GM12878 (cell line): ENCODE results near the gene KCNIP3. TPM values are rescaled to one million over a fixed set of nuclear protein-coding genes. Genes with fewer than 3 reads are reported as not detected.

ENCODE experiments used
- ATAC-seq: fragments of 200-7000 bp; cut with Tn5 transposase; 3 replicates; pipeline ENCODE4 v1.9.1; 2020; ENCODE audit warnings: mild to moderate bottlenecking, moderate library complexity
- BruUV-seq: library from RNA; stranded (reverse); fragments of 400-500 nt; replicated peaks from 2 replicates; lab custom pipeline; 2021; lab: Mats Ljungman, UMichigan
- CTCF ChIA-PET: fragments of 300-600 bp; sonication (Branson Sonifier 250); formaldehyde crosslinking; extraction: SDS; loops from one replicate; lab custom pipeline; 2021; ENCODE audit warnings: inconsistent platforms; lab: Yijun Ruan, JAX
- POLR2A ChIA-PET: fragments of 350-600 bp; formaldehyde crosslinking; extraction: SDS; loops from one replicate; lab custom pipeline; 2021; ENCODE audit warnings: inconsistent platforms; lab: Charles Lee
- RAD21 ChIA-PET: fragments of 300-600 bp; sonication (Branson Sonifier 250); formaldehyde crosslinking; loops from one replicate; lab custom pipeline; 2023; ENCODE audit warnings: antibody characterized with exemption; ENCODE audit not compliant: unreplicated experiment; lab: Charles Lee
- SMC1A ChIA-PET: fragments of 300-600 bp; sonication (Branson Sonifier 250); formaldehyde crosslinking; loops from one replicate; lab custom pipeline; 2023; ENCODE audit not compliant: unreplicated experiment, uncharacterized antibody; lab: Charles Lee
- DNase-seq: peaks from one replicate; pipeline ENCODE4 v3.0.0-alpha.2; 2011; ENCODE audit warnings: low read depth, low spot score
- FAIRE-seq: peaks from 3 replicates; lab custom pipeline; 2011; peaks lifted over from hg19 to GRCh38; lab: Jason Lieb, UNC
- H2AFZ ChIP-seq: 2 replicates; pipeline ENCODE4 v1.6.0; 2011; ENCODE audit warnings: low read depth, low read length, control low read depth; ENCODE audit not compliant: control insufficient read depth
- H3K27ac ChIP-seq: 2 replicates; pipeline ENCODE4 v1.5.1; 2011; ENCODE audit warnings: control low read depth; ENCODE audit not compliant: control insufficient read depth, insufficient read depth
- H3K27me3 ChIP-seq, 2 experiments: replicated peaks in 1 of 2; 2 replicates each; pipeline versions ENCODE4 v1.6.0 to v1.6.1; 2011; ENCODE audit warnings: low read length in 1 of 2; ENCODE audit not compliant: control insufficient read depth in 2 of 2, insufficient read depth in 2 of 2
- H3K36me3 ChIP-seq, 2 experiments: 2 replicates each; pipeline ENCODE4 v1.5.1; 2011; ENCODE audit warnings: low read length in 1 of 2; ENCODE audit not compliant: control insufficient read depth in 2 of 2, insufficient read depth in 2 of 2
- H3K4me1 ChIP-seq: 2 replicates; pipeline ENCODE4 v1.6.1; 2011; ENCODE audit warnings: mild to moderate bottlenecking, low read length, moderate library complexity, mixed read lengths; ENCODE audit not compliant: control insufficient read depth, insufficient read depth
- H3K4me2 ChIP-seq: 2 replicates; pipeline ENCODE4 v1.6.0; 2011; ENCODE audit warnings: control low read depth; ENCODE audit not compliant: control insufficient read depth, insufficient read depth
- H3K4me3 ChIP-seq: fragments of 200-600 bp; sonication (generic); 2 replicates; pipeline ENCODE4 v1.5.1; 2016
- H3K79me2 ChIP-seq: 2 replicates; pipeline ENCODE4 v1.6.0; 2011; ENCODE audit warnings: low read length; ENCODE audit not compliant: control insufficient read depth, insufficient read depth
- H3K9ac ChIP-seq: 2 replicates; pipeline ENCODE4 v1.8.0; 2011; ENCODE audit warnings: low read length, control low read depth, mixed read lengths; ENCODE audit not compliant: control insufficient read depth, insufficient read depth
- H3K9me3 ChIP-seq: replicated peaks from 3 replicates; pipeline ENCODE4 v1.5.1; 2011; ENCODE audit warnings: mild to moderate bottlenecking, low read length; ENCODE audit not compliant: control insufficient read depth, insufficient read depth
- H4K20me1 ChIP-seq: 2 replicates; pipeline ENCODE4 v1.6.0; 2011; ENCODE audit not compliant: control insufficient read depth, insufficient read depth
- CBFB ChIP-seq: IDR thresholded peaks from 2 replicates; pipeline ENCODE4 v1.6.1; 2016; ENCODE audit warnings: antibody characterized with exemption, low read depth
- CHD4 ChIP-seq: fragments of 200-600 bp; sonication (generic); IDR thresholded peaks from 2 replicates; pipeline ENCODE4 v1.6.1; 2016; ENCODE audit warnings: mild to moderate bottlenecking
- FOS ChIP-seq: IDR thresholded peaks from 3 replicates; pipeline ENCODE4 v1.6.1; 2011; ENCODE audit warnings: borderline replicate concordance; ENCODE audit not compliant: insufficient read length; ENCODE audit errors: extremely low read depth
- GATAD2B ChIP-seq: fragments of 450-650 bp; conservative IDR thresholded peaks from 2 replicates; pipeline ENCODE4 v1.6.1; 2017; ENCODE audit warnings: low read depth, mild to moderate bottlenecking, moderate library complexity
- HCFC1 ChIP-seq: fragments of 150-350 bp; IDR thresholded peaks from 2 replicates; pipeline ENCODE4 v1.6.1; 2014; ENCODE audit warnings: low read length
- IKZF2 ChIP-seq, 2 experiments: fragments of 450-650 bp; IDR thresholded peaks; 2 replicates each; pipeline ENCODE4 v1.6.1; 2017; ENCODE audit warnings: mild to moderate bottlenecking in 2 of 2, moderate library complexity in 2 of 2
- MTA3 ChIP-seq: IDR thresholded peaks from 2 replicates; pipeline ENCODE4 v1.6.1; 2012; ENCODE audit warnings: low read length, inconsistent platforms, borderline replicate concordance
- MYC ChIP-seq: IDR thresholded peaks from 2 replicates; pipeline ENCODE4 v1.6.1; 2011; ENCODE audit warnings: mild to moderate bottlenecking, low read length, moderate library complexity, inconsistent platforms; ENCODE audit not compliant: insufficient read depth, insufficient replicate concordance, insufficient read length, severe bottlenecking
- NR2F1 ChIP-seq: fragments of 450-650 bp; conservative IDR thresholded peaks from 2 replicates; pipeline ENCODE4 v1.6.1; 2017; ENCODE audit warnings: mild to moderate bottlenecking
- PAX8 ChIP-seq: fragments of 450-650 bp; IDR thresholded peaks from 2 replicates; pipeline ENCODE4 v1.6.1; 2017; ENCODE audit warnings: mild to moderate bottlenecking, moderate library complexity
- POLR2A ChIP-seq: IDR thresholded peaks from 2 replicates; pipeline ENCODE4 v1.6.1; 2011; ENCODE audit warnings: low read depth, mild to moderate bottlenecking, low read length
- POLR2AphosphoS5 ChIP-seq: IDR thresholded peaks from 2 replicates; pipeline ENCODE4 v1.6.1; 2011; ENCODE audit warnings: mild to moderate bottlenecking, low read length, inconsistent platforms
- TAF1 ChIP-seq: IDR thresholded peaks from 2 replicates; pipeline ENCODE4 v1.6.1; 2011; ENCODE audit warnings: mild to moderate bottlenecking, low read depth, low read length, borderline replicate concordance
- USF2 ChIP-seq: IDR thresholded peaks from 2 replicates; pipeline ENCODE4 v1.6.1; 2011; ENCODE audit warnings: low read depth, low read length, improper control_type of control experiment, borderline replicate concordance
- ZBTB33 ChIP-seq: fragments of 450-650 bp; IDR thresholded peaks from 2 replicates; pipeline ENCODE4 v1.6.1; 2017; ENCODE audit warnings: mild to moderate bottlenecking
- ZNF24 ChIP-seq: fragments of 450-650 bp; IDR thresholded peaks from 2 replicates; pipeline ENCODE4 v1.6.1; 2017; ENCODE audit warnings: antibody characterized with exemption, mild to moderate bottlenecking
- ZSCAN29 ChIP-seq: fragments of 450-650 bp; IDR thresholded peaks from 2 replicates; pipeline ENCODE4 v1.6.1; 2017; ENCODE audit warnings: mild to moderate bottlenecking, moderate library complexity
- WGBS: methylation state at CpG from one replicate; pipeline ENCODE4 v1.1.6; 2016; ENCODE audit warnings: low lambda C conversion rate; ENCODE audit not compliant: insufficient replicate concordance, insufficient coverage; ENCODE audit errors: missing lambda C conversion rate; 5-methylcytosine and 5-hydroxymethylcytosine counted together
- in situ Hi-C: fragments of 300-500 bp; cut with MboI; formaldehyde crosslinking; loops from 9 replicates; pipeline ENCODE4 v1.14.3; 2018; ENCODE audit warnings: mixed read lengths
- intact Hi-C: fragments of 100-400 bp; cut with micrococcal nuclease; formaldehyde crosslinking; loops from one replicate; pipeline ENCODE4 v1.14.2; 2022; ENCODE audit not compliant: unreplicated experiment
- polyA plus RNA-seq, 11 experiments: library from polyadenylated mRNA; depleted of rRNA in 4 of 11; unstranded in 6 of 11; stranded (reverse) in 5 of 11; fragments of >200 nt; fragmentation: Nextera tagmentation in 4 of 11; fragmentation: Illumina TruSeq in 1 of 11; extraction: Ambion mirVana in 4 of 11; extraction: Trizol in 1 of 11; gene quantifications; 1 replicate in 1 of 11; 2 replicates in 10 of 11; pipeline versions ENCODE4 v1.2.1 to v1.2.3, GENCODE V29; 2011 to 2016; ENCODE audit warnings: inconsistent platforms in 2 of 11, missing spikeins in 2 of 11, low read depth in 1 of 11
- total RNA-seq, 4 experiments: library from RNA; depleted of rRNA in 3 of 4; stranded (reverse); fragments of >200 nt in 3 of 4; fragmentation: Illumina TruSeq in 1 of 4; extraction: Trizol in 1 of 4; gene quantifications; 2 replicates each; pipeline versions ENCODE4 v1.2.1 to v1.2.3, GENCODE V29; 2013 to 2021
- TF ChIP-seq, protein P1 (sequence below): fragments of 150-350 bp; IDR thresholded peaks from 2 replicates; pipeline ENCODE4 v1.6.1; 2016; ENCODE audit warnings: low read depth, low read length

Gene KCNIP3
- total and polyA plus RNA-seq, 10 of the 15 experiments (the other 5 are each of a cell fraction or from before 2014, with no cell fraction given) = not detected

DNA sequence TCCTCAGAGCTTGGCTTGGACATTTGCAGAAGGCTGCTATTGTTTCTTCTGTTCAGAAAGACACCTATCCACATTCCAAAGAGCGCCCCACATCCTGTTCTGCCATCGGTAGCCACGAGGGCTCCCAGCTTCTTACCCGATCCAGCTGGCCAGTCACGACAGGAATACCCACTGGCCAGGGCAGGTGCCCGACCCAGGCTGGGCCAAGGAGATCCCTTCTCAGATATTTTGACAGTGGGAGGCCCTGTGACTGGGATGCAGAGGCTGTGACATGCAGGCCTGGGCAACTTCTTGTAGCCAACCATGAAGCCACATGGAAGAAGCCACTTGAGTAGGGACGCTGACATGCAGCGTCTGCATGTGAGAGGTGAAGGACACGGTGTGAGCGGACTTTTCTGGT, 34.5 kb downstream of the KCNIP3 start (continued):
- TF ChIP-seq ZBTB33 (no peak), HCFC1 (no peak)

DNA sequence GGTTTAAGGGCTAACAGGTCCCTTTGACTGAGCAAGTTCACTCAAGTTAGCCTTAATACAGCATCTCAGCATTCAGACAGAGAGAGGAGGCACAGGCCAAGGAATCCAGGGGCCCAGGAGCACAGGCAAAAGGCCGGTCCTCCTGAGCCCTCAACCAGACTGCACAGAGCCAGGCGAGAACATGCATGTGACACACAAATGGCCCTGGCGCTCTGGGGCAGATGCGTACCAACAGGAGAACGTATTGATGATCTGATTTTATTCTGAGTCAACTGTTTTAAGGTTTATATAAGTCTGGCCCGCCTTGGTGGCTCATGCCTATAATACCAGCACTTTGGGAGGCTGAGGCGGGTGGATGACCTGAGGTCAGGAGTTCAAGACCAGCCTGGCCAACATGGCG, 34.9 kb downstream of the KCNIP3 start:
- Histone ChIP-seq H3K4me2 (no peak overlapping the region), H3K4me3 (no peak overlapping the region), H3K4me1 (no peaks in the 10 kb centered on the region), H3K27ac (no peak overlapping the region), H3K9ac (no peak overlapping the region), H3K27me3 (no peaks in the 10 kb centered on the region; a peak in 1 of 4 replicates), H3K79me2 (no peaks in the 10 kb centered on the region), H3K36me3 (no peaks in the 10 kb centered on the region), H4K20me1 (no peaks in the 10 kb centered on the region), H2AFZ (no peak overlapping the region), H3K9me3 (no peaks in the 10 kb centered on the region)
- WGBS = 45% methylated on average over 8 of the region's 8 CpGs
- no TSS peak for BruUV-seq
- CTCF ChIA-PET = no interaction called here
- FAIRE-seq (no peak), ATAC-seq (no peak), DNase-seq (no peak)
- in situ Hi-C loops (no loop called here), intact Hi-C loops (no loop called here)
- POLR2A ChIA-PET = no interaction called here
- TF ChIP-seq MYC (no peak), CBFB (no peak), IKZF2 (IDR thresholded peaks at IDR 0.05) (no peak), FOS (no peak), ZSCAN29 (no peak), CHD4 (no peak), POLR2AphosphoS5 (no peak), NR2F1 (no peak), PAX8 (no peak), USF2 (no peak), GATAD2B (no peak), POLR2A (no peak), ZNF24 (no peak), TAF1 (no peak), MTA3 (no peak)
- TF ChIP-seq, protein P1, sequence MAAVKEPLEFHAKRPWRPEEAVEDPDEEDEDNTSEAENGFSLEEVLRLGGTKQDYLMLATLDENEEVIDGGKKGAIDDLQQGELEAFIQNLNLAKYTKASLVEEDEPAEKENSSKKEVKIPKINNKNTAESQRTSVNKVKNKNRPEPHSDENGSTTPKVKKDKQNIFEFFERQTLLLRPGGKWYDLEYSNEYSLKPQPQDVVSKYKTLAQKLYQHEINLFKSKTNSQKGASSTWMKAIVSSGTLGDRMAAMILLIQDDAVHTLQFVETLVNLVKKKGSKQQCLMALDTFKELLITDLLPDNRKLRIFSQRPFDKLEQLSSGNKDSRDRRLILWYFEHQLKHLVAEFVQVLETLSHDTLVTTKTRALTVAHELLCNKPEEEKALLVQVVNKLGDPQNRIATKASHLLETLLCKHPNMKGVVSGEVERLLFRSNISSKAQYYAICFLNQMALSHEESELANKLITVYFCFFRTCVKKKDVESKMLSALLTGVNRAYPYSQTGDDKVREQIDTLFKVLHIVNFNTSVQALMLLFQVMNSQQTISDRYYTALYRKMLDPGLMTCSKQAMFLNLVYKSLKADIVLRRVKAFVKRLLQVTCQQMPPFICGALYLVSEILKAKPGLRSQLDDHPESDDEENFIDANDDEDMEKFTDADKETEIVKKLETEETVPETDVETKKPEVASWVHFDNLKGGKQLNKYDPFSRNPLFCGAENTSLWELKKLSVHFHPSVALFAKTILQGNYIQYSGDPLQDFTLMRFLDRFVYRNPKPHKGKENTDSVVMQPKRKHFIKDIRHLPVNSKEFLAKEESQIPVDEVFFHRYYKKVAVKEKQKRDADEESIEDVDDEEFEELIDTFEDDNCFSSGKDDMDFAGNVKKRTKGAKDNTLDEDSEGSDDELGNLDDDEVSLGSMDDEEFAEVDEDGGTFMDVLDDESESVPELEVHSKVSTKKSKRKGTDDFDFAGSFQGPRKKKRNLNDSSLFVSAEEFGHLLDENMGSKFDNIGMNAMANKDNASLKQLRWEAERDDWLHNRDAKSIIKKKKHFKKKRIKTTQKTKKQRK = no peak
- SMC1A ChIA-PET = no interaction called here
- RAD21 ChIA-PET = no interaction called here
